Measurements from ENCODE around the gene RHD. TPM values are rescaled to one million over a fixed set of nuclear protein-coding genes. Genes with fewer than 3 reads are reported as not detected.
A peak's percentile ranks its signal among the peaks of the same experiment; 100 is the strongest.
"Not testable (repeated sequence)": the region's sequence is repeated elsewhere in the genome, so short reads cannot be mapped to it uniquely, and the experiment has no call there.

The RHD gene
- total RNA-seq, 1 experiment from 2014 or later = not detected

DNA sequence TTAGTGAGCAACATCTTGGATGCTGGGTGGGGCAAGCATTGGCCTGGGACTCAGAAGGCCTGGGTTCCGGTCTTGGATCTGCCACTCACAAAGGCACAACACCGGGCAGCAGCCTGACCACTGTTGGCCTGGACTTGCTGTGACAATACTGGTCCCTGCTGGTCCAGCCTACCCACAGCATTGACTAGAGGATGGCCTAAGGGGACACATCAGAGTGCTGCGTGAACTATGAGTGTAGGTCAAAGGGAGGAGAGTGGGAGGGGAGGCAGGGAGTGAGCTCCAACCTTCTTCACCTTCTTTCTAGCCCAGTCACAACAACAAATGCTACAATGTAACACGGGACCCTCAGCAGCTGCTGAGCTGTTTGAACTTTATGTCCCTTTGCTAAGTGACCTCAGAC lies 96.9 kb downstream of the RHD start:
- peaks cover 10% of the 10 kb centered on the region for H3K4me1 ChIP-seq
- no peaks in the 10 kb centered on the region for H3K36me3 Mint-ChIP-seq (ENCODE audit: insufficient read depth, unreplicated experiment)
- H3K4me3 ChIP-seq (ENCODE audit: low read depth, low read length) = no peak overlapping the region
- DNase-seq = peak; percentile 33 to 62
- no peaks in the 10 kb centered on the region for H3K27me3 ChIP-seq (replicated peaks; ENCODE audit: control insufficient read depth, insufficient read depth, low read length)
- H3K4me3 Mint-ChIP-seq (ENCODE audit: unreplicated experiment) = peak overlapping the region; percentile 46
- H3K27ac Mint-ChIP-seq (ENCODE audit: unreplicated experiment) = peak overlapping the region; percentile 76
- CTCF ChIA-PET = no interaction called here
- no peaks in the 10 kb centered on the region for H3K36me3 ChIP-seq (ENCODE audit: control insufficient read depth, insufficient read depth, low read length)
- no peaks in the 10 kb centered on the region for H3K27me3 Mint-ChIP-seq (ENCODE audit: insufficient read depth, unreplicated experiment)
- no peaks in the 10 kb centered on the region for H3K9me3 Mint-ChIP-seq (ENCODE audit: unreplicated experiment)
- H3K4me1 Mint-ChIP-seq (ENCODE audit: low read depth, unreplicated experiment) = peaks cover 7% of the 10 kb centered on the region
- POLR2A ChIA-PET = no interaction called here
- intact Hi-C loops (cut with micrococcal nuclease; ENCODE audit: unreplicated experiment) = no loop called here
- H3K9me3 ChIP-seq = no peaks in the 10 kb centered on the region
- no TSS peak for BruUV-seq (replicated peaks)
- TF ChIP-seq, protein P1, sequence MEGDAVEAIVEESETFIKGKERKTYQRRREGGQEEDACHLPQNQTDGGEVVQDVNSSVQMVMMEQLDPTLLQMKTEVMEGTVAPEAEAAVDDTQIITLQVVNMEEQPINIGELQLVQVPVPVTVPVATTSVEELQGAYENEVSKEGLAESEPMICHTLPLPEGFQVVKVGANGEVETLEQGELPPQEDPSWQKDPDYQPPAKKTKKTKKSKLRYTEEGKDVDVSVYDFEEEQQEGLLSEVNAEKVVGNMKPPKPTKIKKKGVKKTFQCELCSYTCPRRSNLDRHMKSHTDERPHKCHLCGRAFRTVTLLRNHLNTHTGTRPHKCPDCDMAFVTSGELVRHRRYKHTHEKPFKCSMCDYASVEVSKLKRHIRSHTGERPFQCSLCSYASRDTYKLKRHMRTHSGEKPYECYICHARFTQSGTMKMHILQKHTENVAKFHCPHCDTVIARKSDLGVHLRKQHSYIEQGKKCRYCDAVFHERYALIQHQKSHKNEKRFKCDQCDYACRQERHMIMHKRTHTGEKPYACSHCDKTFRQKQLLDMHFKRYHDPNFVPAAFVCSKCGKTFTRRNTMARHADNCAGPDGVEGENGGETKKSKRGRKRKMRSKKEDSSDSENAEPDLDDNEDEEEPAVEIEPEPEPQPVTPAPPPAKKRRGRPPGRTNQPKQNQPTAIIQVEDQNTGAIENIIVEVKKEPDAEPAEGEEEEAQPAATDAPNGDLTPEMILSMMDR (IDR thresholded peaks at IDR 0.05; ENCODE audit: insufficient read depth in 1 of 2, low read depth in 1 of 2, low read length in 1 of 2, severe bottlenecking in 1 of 2, unreplicated experiment in 1 of 2) = no peak

DNA sequence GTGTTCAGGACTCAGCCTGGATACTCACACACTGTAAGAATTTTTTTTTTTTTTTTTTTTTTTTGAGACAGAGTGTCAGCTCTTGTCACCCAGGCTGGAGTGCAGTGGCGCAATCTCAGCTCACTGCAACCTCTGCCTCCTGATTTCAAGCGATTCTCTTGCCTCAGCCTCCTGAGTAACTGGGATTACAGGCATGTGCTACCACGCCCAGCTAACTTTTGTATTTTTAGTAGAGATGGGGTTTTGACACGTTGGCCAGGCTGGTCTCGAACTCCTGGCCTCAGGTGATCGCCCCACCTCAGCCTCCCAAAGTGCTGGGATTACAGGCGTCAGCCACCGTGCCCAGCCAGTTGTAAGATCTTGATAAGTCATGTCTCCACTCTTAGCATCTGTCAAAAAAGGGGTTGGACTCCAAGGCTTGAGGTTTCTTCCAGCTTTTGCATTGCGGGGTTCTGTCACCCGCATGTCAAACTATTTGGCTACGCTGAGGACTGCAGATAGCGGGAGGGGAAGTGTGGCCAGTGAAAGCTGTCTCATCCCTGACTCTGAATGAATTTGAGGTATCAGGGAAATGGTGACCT lies 97.5 kb downstream of the RHD start:
- H3K36me3 ChIP-seq (ENCODE audit: control insufficient read depth, insufficient read depth, low read length); H3K4me1 ChIP-seq; BruUV-seq (replicated peaks); H3K4me1 Mint-ChIP-seq (ENCODE audit: low read depth, unreplicated experiment); H3K9me3 Mint-ChIP-seq (ENCODE audit: unreplicated experiment); H3K36me3 Mint-ChIP-seq (ENCODE audit: insufficient read depth, unreplicated experiment); H3K9me3 ChIP-seq; H3K4me3 ChIP-seq (ENCODE audit: low read depth, low read length); CTCF ChIA-PET; H3K27me3 ChIP-seq (replicated peaks; ENCODE audit: control insufficient read depth, insufficient read depth, low read length); intact Hi-C loops (cut with micrococcal nuclease; ENCODE audit: unreplicated experiment); H3K4me3 Mint-ChIP-seq (ENCODE audit: unreplicated experiment); H3K27me3 Mint-ChIP-seq (ENCODE audit: insufficient read depth, unreplicated experiment): not testable (repeated sequence)
- DNase-seq = peak in 1 of 2 experiments; percentile 35
- H3K27ac Mint-ChIP-seq (ENCODE audit: unreplicated experiment) = peak overlapping the region; percentile 76
- POLR2A ChIA-PET = interaction anchor here (0.6 kb wide), 1 partner anchor 697 kb away, joined by 3 read pairs; no protein-coding TSS in a partner anchor

DNA sequence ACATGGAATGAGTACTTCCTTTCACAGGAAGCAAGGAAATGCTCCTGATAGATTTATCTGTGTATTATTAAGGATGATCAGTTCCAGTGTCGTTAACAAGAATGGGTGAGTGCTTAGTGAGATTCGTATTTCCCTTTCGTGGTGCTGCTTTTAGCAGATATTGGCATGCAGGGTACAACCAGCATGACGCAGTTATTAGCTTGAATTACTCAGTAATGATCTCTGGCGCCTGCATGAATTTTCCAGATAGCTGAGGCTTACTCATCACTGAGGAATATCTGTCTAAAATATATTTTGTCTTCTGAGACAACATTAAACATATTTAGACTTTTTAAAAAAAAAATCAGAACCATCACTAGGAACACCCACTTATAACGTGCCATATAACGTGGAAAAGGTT lies 99.4 kb downstream of the RHD start:
- not testable (repeated sequence) for H3K9me3 Mint-ChIP-seq (ENCODE audit: unreplicated experiment); BruUV-seq (replicated peaks); H3K27ac Mint-ChIP-seq (ENCODE audit: unreplicated experiment)

DNA sequence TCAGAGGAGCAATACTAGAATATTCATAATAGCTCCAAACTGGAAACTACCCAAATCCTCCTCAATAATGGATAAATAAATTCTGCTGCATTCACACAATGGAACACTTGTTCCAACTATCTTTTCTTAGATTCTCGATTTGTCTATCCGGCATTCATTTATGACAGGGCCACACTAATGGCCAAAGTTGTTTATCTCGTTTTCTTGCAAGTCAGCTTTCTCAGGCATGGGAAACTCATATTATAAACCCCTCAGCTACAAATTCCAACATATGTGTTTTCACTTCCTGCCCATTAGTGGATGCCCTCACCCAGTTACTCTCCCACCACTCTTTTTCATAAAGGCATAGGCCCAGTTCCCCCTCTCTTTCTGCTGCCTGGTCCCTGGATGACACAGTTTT lies 106.1 kb downstream of the RHD start:
- CTCF ChIA-PET; H3K27me3 ChIP-seq (replicated peaks; ENCODE audit: control insufficient read depth, insufficient read depth, low read length); DNase-seq; POLR2A ChIA-PET; BruUV-seq (replicated peaks); H3K36me3 Mint-ChIP-seq (ENCODE audit: insufficient read depth, unreplicated experiment); intact Hi-C loops (cut with micrococcal nuclease; ENCODE audit: unreplicated experiment); H3K4me3 Mint-ChIP-seq (ENCODE audit: unreplicated experiment); H3K4me1 Mint-ChIP-seq (ENCODE audit: low read depth, unreplicated experiment); H3K27me3 Mint-ChIP-seq (ENCODE audit: insufficient read depth, unreplicated experiment); H3K9me3 Mint-ChIP-seq (ENCODE audit: unreplicated experiment); H3K4me1 ChIP-seq; H3K9me3 ChIP-seq; H3K36me3 ChIP-seq (ENCODE audit: control insufficient read depth, insufficient read depth, low read length); H3K4me3 ChIP-seq (ENCODE audit: low read depth, low read length): not testable (repeated sequence)
- H3K27ac Mint-ChIP-seq (ENCODE audit: unreplicated experiment) = peak overlapping the region; percentile 40

More for the DNA sequence above, 99.4 kb downstream of the RHD start:
- H3K9me3 ChIP-seq; H3K4me1 ChIP-seq; H3K4me1 Mint-ChIP-seq (ENCODE audit: low read depth, unreplicated experiment); H3K36me3 Mint-ChIP-seq (ENCODE audit: insufficient read depth, unreplicated experiment); POLR2A ChIA-PET; H3K4me3 ChIP-seq (ENCODE audit: low read depth, low read length); H3K27me3 ChIP-seq (replicated peaks; ENCODE audit: control insufficient read depth, insufficient read depth, low read length); H3K36me3 ChIP-seq (ENCODE audit: control insufficient read depth, insufficient read depth, low read length); H3K4me3 Mint-ChIP-seq (ENCODE audit: unreplicated experiment); H3K27me3 Mint-ChIP-seq (ENCODE audit: insufficient read depth, unreplicated experiment); CTCF ChIA-PET; intact Hi-C loops (cut with micrococcal nuclease; ENCODE audit: unreplicated experiment); DNase-seq: not testable (repeated sequence)

Other genes starting within 250 kb of the RHD start
- 31.5 and 32.3 TPM in 2 replicates for gene SYF2, start 40.0 kb upstream of the RHD start, total RNA-seq (2022)
- 61.1 and 69.8 TPM in 2 replicates for gene RSRP1, start 25.1 kb upstream of the RHD start, total RNA-seq (2022)
- gene TMEM50A, start 65.8 kb downstream of the RHD start, total RNA-seq (2022) = 79.3 and 86.3 TPM in 2 replicates
- gene RHCE, start 148.3 kb downstream of the RHD start, total RNA-seq (2022) = 0.30 TPM in 1 of 2 replicates, not detected in the other
- 16.8 TPM in 2 replicates for gene MACO1, start 158.4 kb downstream of the RHD start, total RNA-seq (2022)

Data from Caco-2 (cell line).